ENCODE results near the gene ABCG1. TPM values are rescaled to one million over a fixed set of nuclear protein-coding genes. Genes with fewer than 3 reads are reported as not detected.

ABCG1 gene
- total and polyA plus RNA-seq, 2 of the 4 experiments (the other 2 are of a cell fraction), result 0.19 to 0.36 TPM

DNA sequence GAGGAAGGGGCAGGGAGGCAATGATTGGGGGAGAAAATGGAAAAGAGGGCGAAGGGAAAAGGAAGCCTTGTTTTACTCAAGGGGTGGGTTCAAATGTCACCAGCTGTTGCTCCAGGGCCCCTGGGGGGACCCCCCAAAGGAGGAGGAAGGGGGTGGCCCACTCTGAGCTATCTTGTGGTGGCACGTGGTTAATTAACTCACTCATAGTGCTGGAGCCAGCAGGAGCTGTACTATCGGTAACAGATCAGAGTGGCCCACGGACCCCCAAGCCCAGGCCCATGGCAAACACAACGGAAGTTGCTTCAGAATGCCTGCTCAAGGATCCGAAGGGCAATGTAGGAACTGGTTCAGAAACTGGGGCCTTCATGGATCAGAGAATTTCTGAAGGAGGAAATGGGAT, 124.6 kb downstream of the ABCG1 start:
- no peak overlapping the region for H2AK9ac ChIP-seq (replicated peaks; ENCODE audit: low read depth, low read length, poor library complexity)
- H4K5ac ChIP-seq (ENCODE audit: low read depth, low read length), result no peak overlapping the region
- H3K9me3 ChIP-seq (ENCODE audit: control insufficient read depth, insufficient read depth, low read length), result no peaks in the 10 kb centered on the region
- DNase-seq, result no peak
- no peaks in the 10 kb centered on the region for H3K4me1 ChIP-seq (ENCODE audit: control insufficient read depth, insufficient read depth, low read length)
- H3K4me3 ChIP-seq (ENCODE audit: insufficient read depth, low read depth, low read length), result no peak overlapping the region
- H4K20me1 ChIP-seq (ENCODE audit: insufficient read depth, low read length), result no peaks in the 10 kb centered on the region
- WGBS, 2 experiments (ENCODE audit: extremely low coverage in 2 of 2, insufficient read length in 1 of 2), result 44% methylated on average over 3 of the region's 6 CpGs; no CpG with 5 or more reads in 1 of the 2 experiments
- H3K27me3 ChIP-seq (ENCODE audit: control insufficient read depth, insufficient read depth, low read length), result peaks cover 13% of the 10 kb centered on the region
- no peak overlapping the region for H3K4me2 ChIP-seq (ENCODE audit: low read depth, low read length)
- H4K91ac ChIP-seq (ENCODE audit: insufficient read depth, low read depth, low read length), result no peak overlapping the region
- H2BK120ac ChIP-seq (ENCODE audit: low read depth, low read length), result no peak overlapping the region
- H3K4ac ChIP-seq (ENCODE audit: low read depth, low read length), result no peak overlapping the region
- ATAC-seq (ENCODE audit: low read depth), result no peak
- no peaks in the 10 kb centered on the region for H3K79me1 ChIP-seq (ENCODE audit: low read depth in 1 of 2, low read length in 2 of 2)
- H2BK15ac ChIP-seq (ENCODE audit: low read depth, low read length), result no peak overlapping the region
- dilution Hi-C loops (cut with HindIII; ENCODE audit: low sequenced_read_pairs, unreplicated experiment), result no loop called here
- in situ Hi-C loops (cut with MboI; ENCODE audit: low sequenced_read_pairs), result no loop called here
- no peak overlapping the region for H2BK20ac ChIP-seq (ENCODE audit: low read depth, low read length)
- H3K9ac ChIP-seq (ENCODE audit: low read depth, low read length), result no peak overlapping the region
- no peak overlapping the region for H2AFZ ChIP-seq (replicated peaks; ENCODE audit: low read length, poor library complexity)
- no peaks in the 10 kb centered on the region; the same call in 1 of the 2 replicates for H3K9me1 ChIP-seq (ENCODE audit: insufficient read depth, low read length)
- H2BK5ac ChIP-seq (ENCODE audit: low read depth, low read length, poor library complexity, severe bottlenecking), result no peak overlapping the region
- no TSS peak for BruUV-seq (replicated peaks)
- no peak overlapping the region for H3K56ac ChIP-seq (ENCODE audit: extremely low read depth, insufficient read depth, low read length)
- H4K8ac ChIP-seq (ENCODE audit: low read depth in 2 of 2, low read length in 2 of 2), result no peak overlapping the region
- H3K14ac ChIP-seq (replicated peaks; ENCODE audit: low read depth, low read length), result no peak overlapping the region
- ChIA-PET POLR2A (ENCODE audit: unreplicated experiment) (no interaction called here), CTCF (no interaction called here)
- H3K27ac ChIP-seq (ENCODE audit: insufficient read depth, low read length), result no peak overlapping the region
- intact Hi-C loops (cut with micrococcal nuclease), result no loop called here
- H3K23ac ChIP-seq (ENCODE audit: low read depth, low read length), result no peak overlapping the region
- H3K18ac ChIP-seq (ENCODE audit: low read depth, low read length), result no peak overlapping the region
- no peaks in the 10 kb centered on the region for H3K36me3 ChIP-seq (ENCODE audit: control insufficient read depth, insufficient read depth, low read length)
- no peak overlapping the region for H2AK5ac ChIP-seq (ENCODE audit: low read depth, low read length)
- TF ChIP-seq SMC3 (IDR thresholded peaks at IDR 0.05; ENCODE audit: low read depth, low read length) (no peak), CEBPB (IDR thresholded peaks at IDR 0.05; ENCODE audit: low read depth, low read length) (no peak), MAFK (IDR thresholded peaks at IDR 0.05; ENCODE audit: low read depth, low read length) (no peak), RAD21 (IDR thresholded peaks at IDR 0.05; ENCODE audit: low read length) (no peak), MAZ (IDR thresholded peaks at IDR 0.05; ENCODE audit: borderline replicate concordance, low read depth, low read length) (no peak), POLR2A (IDR thresholded peaks at IDR 0.05; ENCODE audit: low read depth, low read length) (no peak), CTCF (conservative IDR thresholded peaks at IDR 0.05; ENCODE audit: low read depth, low read length) (no peak), BHLHE40 (IDR thresholded peaks at IDR 0.05; ENCODE audit: low read depth, low read length) (no peak), CHD1 (IDR thresholded peaks at IDR 0.05; ENCODE audit: low read depth, low read length) (no peak), NFE2L2 (IDR thresholded peaks at IDR 0.05; ENCODE audit: low read depth, low read length) (no peak), RCOR1 (IDR thresholded peaks at IDR 0.05; ENCODE audit: insufficient replicate concordance, low read length) (no peak), MXI1 (IDR thresholded peaks at IDR 0.05; ENCODE audit: borderline replicate concordance, low read depth, low read length) (no peak), ELK1 (IDR thresholded peaks at IDR 0.05; ENCODE audit: borderline replicate concordance, low read depth, low read length) (no peak), FOS (IDR thresholded peaks at IDR 0.05; ENCODE audit: low read depth, low read length) (no peak), RFX5 (IDR thresholded peaks at IDR 0.05; ENCODE audit: low read depth, low read length) (no peak)
- TF ChIP-seq, protein P1, sequence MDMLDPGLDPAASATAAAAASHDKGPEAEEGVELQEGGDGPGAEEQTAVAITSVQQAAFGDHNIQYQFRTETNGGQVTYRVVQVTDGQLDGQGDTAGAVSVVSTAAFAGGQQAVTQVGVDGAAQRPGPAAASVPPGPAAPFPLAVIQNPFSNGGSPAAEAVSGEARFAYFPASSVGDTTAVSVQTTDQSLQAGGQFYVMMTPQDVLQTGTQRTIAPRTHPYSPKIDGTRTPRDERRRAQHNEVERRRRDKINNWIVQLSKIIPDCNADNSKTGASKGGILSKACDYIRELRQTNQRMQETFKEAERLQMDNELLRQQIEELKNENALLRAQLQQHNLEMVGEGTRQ (IDR thresholded peaks at IDR 0.05; ENCODE audit: low read depth, low read length), result no peak
